Hypothalamus (tissue), 51 donors: ENCODE measurements around the gene RELCH.

Experiments used
- DNase-seq, 51 donors: peaks; one replicate each; lab custom pipeline; 2025; lab: John Stamatoyannopoulos, UW

RELCH gene

GRCh38 chr18:62318228-62319180, 131.4 kb downstream of the RELCH start:
- DNase-seq: no peak

GRCh38 chr18:62321201-62321600, 134.1 kb downstream of the RELCH start:
- no peak for DNase-seq

GRCh38 chr18:62323483-62324180, 136.6 kb downstream of the RELCH start:
- DNase-seq: no peak

GRCh38 chr18:62324181-62324828, 137.2 kb downstream of the RELCH start:
- DNase-seq: no peak

GRCh38 chr18:62324917-62325805, 138.1 kb downstream of the RELCH start, which contains the start of gene TNFRSF11A:
TSS of gene TNFRSF11A (plus strand) at chr18:62325310. CDS start at chr18:62325353, 43 bp downstream.
- DNase-seq: peak in 3 of 51 donors; percentile 7 to 23 (median 14)

- DNase-seq: no peak
Observed at GRCh38 chr18:62325806-62326645, 139.0 kb downstream of the RELCH start.

GRCh38 chr18:62326646-62327348, 139.7 kb downstream of the RELCH start:
- no peak for DNase-seq

- DNase-seq: no peak
Observed at GRCh38 chr18:62327977-62328376, 140.9 kb downstream of the RELCH start.

- no peak for DNase-seq
Observed at GRCh38 chr18:62328586-62329525, 141.8 kb downstream of the RELCH start.

- no peak for DNase-seq
Observed at GRCh38 chr18:62329691-62330454, 142.8 kb downstream of the RELCH start.

GRCh38 chr18:62330650-62331049, 143.6 kb downstream of the RELCH start:
- no peak for DNase-seq

GRCh38 chr18:62331581-62332356, 144.7 kb downstream of the RELCH start:
- DNase-seq: peak in 1 of 51 donors; percentile 11

- DNase-seq: no peak
Observed at GRCh38 chr18:62332431-62332830, 145.4 kb downstream of the RELCH start.

GRCh38 chr18:62332964-62333695, 146.1 kb downstream of the RELCH start:
- DNase-seq: no peak

GRCh38 chr18:62334120-62334519, 147.1 kb downstream of the RELCH start:
- no peak for DNase-seq
